Measurements from ENCODE around the gene EXPH5. TPM values are rescaled to one million over a fixed set of nuclear protein-coding genes. Genes with fewer than 3 reads are reported as not detected.

EXPH5 gene
- total RNA-seq, 1 donor from 2014 or later, result 30.8 TPM

- intact Hi-C loops (cut with DNase I), result no loop called here
- H3K27ac ChIP-seq, result no peak overlapping the region
- H3K27me3 ChIP-seq, result no peaks in the 10 kb centered on the region
- DNase-seq (no peak), ATAC-seq (no peak)
- H3K9me3 ChIP-seq, result no peaks in the 10 kb centered on the region
- no peaks in the 10 kb centered on the region for H3K36me3 ChIP-seq
- H3K4me3 ChIP-seq, result no peak overlapping the region
- TF ChIP-seq CTCF (IDR thresholded peaks at IDR 0.05), result no peak
- no peaks in the 10 kb centered on the region for H3K4me1 ChIP-seq
These were observed 44.2 kb downstream of the EXPH5 start for GRCh38 chr11:108549319-108549885.

- no peaks in the 10 kb centered on the region for H3K4me1 ChIP-seq
- intact Hi-C loops (cut with DNase I), result no loop called here
- H3K27me3 ChIP-seq, result no peaks in the 10 kb centered on the region
- no peaks in the 10 kb centered on the region for H3K9me3 ChIP-seq
- no peak for TF ChIP-seq CTCF (IDR thresholded peaks at IDR 0.05)
- no peak overlapping the region for H3K4me3 ChIP-seq
- ATAC-seq, result no peak
- no peaks in the 10 kb centered on the region for H3K36me3 ChIP-seq
- DNase-seq, result no peak
- H3K27ac ChIP-seq, result no peak overlapping the region
These were observed 47.6 kb downstream of the EXPH5 start for GRCh38 chr11:108545909-108546501.

GRCh38 chr11:108543316-108543964 is 50.1 kb downstream of the EXPH5 start:
- ATAC-seq, result no peak
- H3K27me3 ChIP-seq, result no peaks in the 10 kb centered on the region
- H3K27ac ChIP-seq, result no peak overlapping the region
- no peak for TF ChIP-seq CTCF (IDR thresholded peaks at IDR 0.05)
- DNase-seq, result no peak
- H3K36me3 ChIP-seq, result no peaks in the 10 kb centered on the region
- no peak overlapping the region for H3K4me3 ChIP-seq
- intact Hi-C loops (cut with DNase I), result no loop called here
- H3K9me3 ChIP-seq, result no peaks in the 10 kb centered on the region
- no peaks in the 10 kb centered on the region for H3K4me1 ChIP-seq

- no peak overlapping the region for H3K27ac ChIP-seq
- DNase-seq (no peak), ATAC-seq (no peak)
- TF ChIP-seq CTCF (IDR thresholded peaks at IDR 0.05), result no peak
- no peaks in the 10 kb centered on the region for H3K27me3 ChIP-seq
- intact Hi-C loops (cut with DNase I), result no loop called here
- H3K4me1 ChIP-seq, result no peaks in the 10 kb centered on the region
- no peak overlapping the region for H3K4me3 ChIP-seq
- no peaks in the 10 kb centered on the region for H3K36me3 ChIP-seq
- no peaks in the 10 kb centered on the region for H3K9me3 ChIP-seq
These were observed 52.0 kb downstream of the EXPH5 start for GRCh38 chr11:108541531-108541930.

GRCh38 chr11:108538502-108538901 is 55.1 kb downstream of the EXPH5 start:
- Histone ChIP-seq H3K27ac (no peak overlapping the region), H3K4me3 (no peak overlapping the region), H3K36me3 (no peaks in the 10 kb centered on the region), H3K9me3 (no peaks in the 10 kb centered on the region), H3K27me3 (no peaks in the 10 kb centered on the region), H3K4me1 (no peaks in the 10 kb centered on the region)
- intact Hi-C loops (cut with DNase I), result no loop called here
- ATAC-seq (peak; percentile 4), DNase-seq (no peak)
- TF ChIP-seq CTCF (IDR thresholded peaks at IDR 0.05), result no peak

Data from upper lobe of right lung (tissue), 1 donor.